DMS53 treated with DMSO at 0.1 percent for 48 hours (cell line): ENCODE measurements around the gene MAP7D2.

Source experiments
- DNase-seq: peaks from one replicate; lab custom pipeline; 2025; ENCODE audit not compliant: unreplicated experiment; lab: John Stamatoyannopoulos, UW

The MAP7D2 gene

DNA sequence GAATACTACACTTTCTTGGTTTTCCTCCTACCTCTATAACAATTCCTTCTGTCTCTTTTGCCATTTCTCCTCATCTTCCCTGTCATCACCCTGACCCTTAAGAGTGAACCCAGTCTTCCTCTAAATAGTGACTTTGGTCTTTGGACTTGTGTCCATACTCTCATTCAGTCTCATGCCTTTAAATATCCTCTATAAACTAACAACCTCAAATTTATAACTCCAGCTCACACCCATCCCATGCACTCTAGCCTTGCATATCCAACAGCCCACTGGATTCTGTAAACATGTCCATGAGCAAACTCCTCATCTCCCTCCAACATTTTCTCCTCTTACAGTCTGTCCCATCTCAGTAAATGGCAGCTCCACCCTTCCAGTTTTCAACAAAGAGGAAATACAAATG, 140.9 kb downstream of the MAP7D2 start:
- no peak for DNase-seq

DNA sequence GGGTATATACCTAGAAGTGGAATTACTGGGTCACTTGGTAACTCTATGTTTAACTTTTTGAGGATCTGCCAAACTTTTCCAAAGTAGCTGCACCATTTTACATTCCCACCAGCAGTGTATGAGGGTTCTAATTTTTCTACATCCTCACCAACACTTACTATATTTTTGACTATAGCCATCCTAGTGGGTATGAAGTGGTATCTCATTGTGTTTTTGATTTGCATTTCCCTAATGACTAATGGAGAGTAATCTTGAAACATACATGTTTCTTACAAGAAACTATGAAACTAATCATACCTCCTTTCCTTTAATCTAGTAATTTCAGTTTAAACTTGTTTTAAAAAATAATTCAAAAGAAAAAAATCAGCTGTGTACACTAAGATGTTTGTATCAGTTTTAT, 143.7 kb downstream of the MAP7D2 start:
- DNase-seq, result no peak

DNA sequence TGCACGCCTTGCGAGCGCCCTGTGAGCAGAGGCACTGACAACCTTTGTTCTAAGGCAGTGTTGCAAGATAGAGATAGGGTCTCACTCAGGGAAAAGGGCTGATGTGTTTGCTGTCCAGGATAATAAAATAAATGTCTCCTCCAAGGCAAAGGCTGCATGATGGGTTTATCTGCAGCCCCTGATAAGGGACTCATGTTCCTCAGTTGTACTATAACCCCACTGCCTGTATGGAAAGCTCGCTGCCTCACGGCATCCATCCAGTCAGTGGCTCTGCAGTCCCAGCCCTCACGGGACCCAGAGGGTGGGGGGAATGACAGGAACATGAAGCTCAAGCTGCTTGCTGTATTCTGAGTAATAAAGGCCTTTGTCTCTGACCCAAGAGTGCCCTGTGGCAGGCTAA, 148.4 kb downstream of the MAP7D2 start:
- DNase-seq, result no peak

GRCh38 chrX:19966056-19966455, 150.7 kb downstream of the MAP7D2 start:
- DNase-seq, result no peak

DNA sequence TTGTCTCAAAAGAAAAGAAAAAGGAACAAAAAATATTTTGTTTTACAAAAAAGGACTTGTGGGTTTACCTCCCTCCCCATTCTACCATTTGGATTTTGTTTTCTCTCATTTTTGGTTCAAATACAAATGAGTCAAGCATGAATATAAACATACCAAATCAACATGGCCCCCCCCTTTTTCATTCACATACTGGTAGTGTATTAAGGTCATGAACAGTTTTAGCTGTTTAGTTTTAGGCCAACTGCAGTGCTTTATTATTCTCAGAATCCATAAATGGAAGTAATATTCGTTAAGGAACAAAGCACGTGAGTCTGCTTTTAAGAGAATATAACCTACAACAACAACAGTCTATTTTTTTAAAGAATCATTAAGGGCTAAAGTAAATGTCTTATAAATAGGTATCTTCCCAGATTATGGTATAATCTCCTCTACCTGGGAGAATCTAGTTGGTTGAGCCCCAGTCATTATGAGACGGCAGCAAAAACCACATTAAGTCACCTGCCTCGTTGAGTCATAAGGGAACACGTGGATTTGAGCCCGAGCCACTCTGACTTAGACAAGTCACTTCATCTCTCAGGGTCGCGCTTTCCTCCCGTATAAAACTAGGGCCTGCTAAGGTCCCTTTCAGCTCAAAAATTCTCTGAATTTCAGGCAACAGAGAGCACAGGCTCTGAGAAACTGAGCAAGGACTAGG, 152.5 kb downstream of the MAP7D2 start:
- no peak for DNase-seq

DNA sequence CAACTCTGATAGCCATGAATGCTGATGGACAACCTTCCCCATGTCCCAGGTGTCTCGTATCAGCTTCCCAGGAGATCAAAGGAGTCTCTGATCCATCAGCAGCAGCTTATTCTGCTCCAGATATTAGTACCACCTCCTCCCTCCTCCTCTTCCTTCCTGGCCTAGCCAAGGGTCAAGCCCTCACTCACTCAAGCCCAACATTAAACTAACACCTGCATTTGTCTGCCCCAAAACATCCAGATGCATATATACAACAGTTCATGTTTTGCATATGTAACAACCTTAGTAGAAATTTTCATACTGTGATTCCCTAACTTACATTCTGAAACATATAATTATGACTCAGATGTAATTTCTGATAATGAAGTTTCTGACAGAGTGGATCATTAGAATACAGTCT, 155.8 kb downstream of the MAP7D2 start:
- no peak for DNase-seq

GRCh38 chrX:19958552-19959486, 157.9 kb downstream of the MAP7D2 start:
- DNase-seq, result peak; percentile 6

GRCh38 chrX:19956923-19957322, 159.8 kb downstream of the MAP7D2 start:
- no peak for DNase-seq
